Activated effector memory CD4-positive, alpha-beta T cell treated with anti-CD3 and anti-CD28 coated beads, Interleukin-2, amount 50 U/mL, for 16 hours (primary cell): ENCODE data around the gene OR12D1.

ENCODE experiments used
- DNase-seq: peaks from one replicate; pipeline ENCODE4 v3.0.0-alpha.2; 2020

Gene OR12D1

GRCh38 chr6:29466241-29466640 lies 51.5 kb downstream of the OR12D1 start:
- DNase-seq = no peak
